IMR-90 (cell line): Measurements from ENCODE around the gene NPAS2.

ENCODE experiments used
- CEBPB ChIP-seq: IDR thresholded peaks from 2 replicates; pipeline ENCODE4 v1.6.1; 2012; ENCODE audit warnings: low read depth, low read length, improper control_type of control experiment
- CTCF ChIP-seq: conservative IDR thresholded peaks from 2 replicates; pipeline ENCODE4 v1.5.1; 2012; ENCODE audit warnings: mild to moderate bottlenecking, low read depth, low read length, improper control_type of control experiment
- ELK1 ChIP-seq: fragments of 150-350 bp; IDR thresholded peaks from 2 replicates; pipeline ENCODE4 v1.6.1; 2016; ENCODE audit warnings: low read depth, mild to moderate bottlenecking, low read length, moderate library complexity, borderline replicate concordance
- FOS ChIP-seq: fragments of 150-350 bp; IDR thresholded peaks from 2 replicates; pipeline ENCODE4 v1.6.1; 2016; ENCODE audit warnings: low read depth, low read length
- MAFK ChIP-seq: IDR thresholded peaks from 2 replicates; pipeline ENCODE4 v1.6.1; 2012; ENCODE audit warnings: low read depth, low read length, improper control_type of control experiment
- POLR2A ChIP-seq: IDR thresholded peaks from 2 replicates; pipeline ENCODE4 v1.6.1; 2012; ENCODE audit warnings: mild to moderate bottlenecking, low read depth, low read length
- RCOR1 ChIP-seq: IDR thresholded peaks from 2 replicates; pipeline ENCODE4 v1.6.1; 2012; ENCODE audit warnings: mild to moderate bottlenecking, low read length, improper control_type of control experiment; ENCODE audit not compliant: insufficient replicate concordance
- RFX5 ChIP-seq: IDR thresholded peaks from 2 replicates; pipeline ENCODE4 v1.8.0; 2012; ENCODE audit warnings: low read depth, mild to moderate bottlenecking, low read length, moderate library complexity
- SMC3 ChIP-seq: fragments of 150-350 bp; IDR thresholded peaks from 2 replicates; pipeline ENCODE4 v1.6.1; 2016; ENCODE audit warnings: low read depth, mild to moderate bottlenecking, antibody characterized with exemption, low read length, moderate library complexity

GRCh38 chr2:100983684-100984310, 163.9 kb downstream of the NPAS2 start:
- no peak for TF ChIP-seq POLR2A
- TF ChIP-seq CTCF = no peak
- TF ChIP-seq RCOR1 = no peak
- TF ChIP-seq FOS = no peak
- TF ChIP-seq RFX5 = no peak
- no peak for TF ChIP-seq ELK1
- TF ChIP-seq CEBPB = no peak
- no peak for TF ChIP-seq SMC3
- TF ChIP-seq MAFK = no peak
